ENCODE data around the gene PRDM16. TPM values are rescaled to one million over a fixed set of nuclear protein-coding genes. Genes with fewer than 3 reads are reported as not detected.

PRDM16 gene
- total RNA-seq, 4 donors from 2014 or later: 0.08 to 0.19 (median 0.12) TPM

GRCh38 chr1:3429320-3429719, 360.3 kb downstream of the PRDM16 start:
- no peak for TF ChIP-seq POLR2A (IDR thresholded peaks at IDR 0.05)
- TF ChIP-seq, protein P1, sequence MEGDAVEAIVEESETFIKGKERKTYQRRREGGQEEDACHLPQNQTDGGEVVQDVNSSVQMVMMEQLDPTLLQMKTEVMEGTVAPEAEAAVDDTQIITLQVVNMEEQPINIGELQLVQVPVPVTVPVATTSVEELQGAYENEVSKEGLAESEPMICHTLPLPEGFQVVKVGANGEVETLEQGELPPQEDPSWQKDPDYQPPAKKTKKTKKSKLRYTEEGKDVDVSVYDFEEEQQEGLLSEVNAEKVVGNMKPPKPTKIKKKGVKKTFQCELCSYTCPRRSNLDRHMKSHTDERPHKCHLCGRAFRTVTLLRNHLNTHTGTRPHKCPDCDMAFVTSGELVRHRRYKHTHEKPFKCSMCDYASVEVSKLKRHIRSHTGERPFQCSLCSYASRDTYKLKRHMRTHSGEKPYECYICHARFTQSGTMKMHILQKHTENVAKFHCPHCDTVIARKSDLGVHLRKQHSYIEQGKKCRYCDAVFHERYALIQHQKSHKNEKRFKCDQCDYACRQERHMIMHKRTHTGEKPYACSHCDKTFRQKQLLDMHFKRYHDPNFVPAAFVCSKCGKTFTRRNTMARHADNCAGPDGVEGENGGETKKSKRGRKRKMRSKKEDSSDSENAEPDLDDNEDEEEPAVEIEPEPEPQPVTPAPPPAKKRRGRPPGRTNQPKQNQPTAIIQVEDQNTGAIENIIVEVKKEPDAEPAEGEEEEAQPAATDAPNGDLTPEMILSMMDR (IDR thresholded peaks at IDR 0.05): no peak
- Histone ChIP-seq H3K4me3 (no peak overlapping the region), H3K27ac (no peak overlapping the region), H3K36me3 (no peaks in the 10 kb centered on the region), H3K4me1 (peaks cover 0 to 6% (median 0%) of the 10 kb centered on the region in 3 donors), H3K27me3 (peaks cover 0 to 94% (median 0%) of the 10 kb centered on the region in 4 donors), H3K9me3 (no peaks in the 10 kb centered on the region)
- intact Hi-C loops (cut with DNase I): loop anchor here (5.0 kb wide), 1 partner anchor 417 kb away; no protein-coding TSS in a partner anchor
- no peak for DNase-seq
- 85 to 100% methylated on average over 2 to 5 of the region's 13 CpGs for WGBS, 2 donors

- intact Hi-C loops (cut with DNase I): loop anchor here (5.0 kb wide), 1 partner anchor 417 kb away; no protein-coding TSS in a partner anchor
- TF ChIP-seq POLR2A (IDR thresholded peaks at IDR 0.05): no peak
- TF ChIP-seq, protein P1 (IDR thresholded peaks at IDR 0.05): no peak
These were observed 360.8 kb downstream of the PRDM16 start for GRCh38 chr1:3429766-3430165.

GRCh38 chr1:3430406-3430805, 361.4 kb downstream of the PRDM16 start:
- H3K4me1 ChIP-seq: no peaks in the 10 kb centered on the region
- WGBS, 2 donors: 61% methylated on average over 5 of the region's 19 CpGs; no CpG with 5 or more reads in 1 of the 2 donors
- intact Hi-C loops (cut with DNase I): no loop called here
- H3K4me3 ChIP-seq: no peak overlapping the region
- TF ChIP-seq, protein P1 (IDR thresholded peaks at IDR 0.05): no peak
- TF ChIP-seq POLR2A (IDR thresholded peaks at IDR 0.05): no peak
- no peak for DNase-seq
- no peaks in the 10 kb centered on the region for H3K9me3 ChIP-seq
- H3K36me3 ChIP-seq: no peaks in the 10 kb centered on the region
- H3K27me3 ChIP-seq: peaks cover 0 to 94% (median 0%) of the 10 kb centered on the region in 4 donors
- H3K27ac ChIP-seq: no peak overlapping the region

More at GRCh38 chr1:3429766-3430165, 360.8 kb downstream of the PRDM16 start:
- DNase-seq: no peak
- Histone ChIP-seq H3K27me3 (peaks cover 0 to 94% (median 0%) of the 10 kb centered on the region in 4 donors), H3K9me3 (no peaks in the 10 kb centered on the region), H3K36me3 (no peaks in the 10 kb centered on the region), H3K4me3 (no peak overlapping the region), H3K4me1 (peaks cover 0 to 2% (median 0%) of the 10 kb centered on the region in 3 donors), H3K27ac (no peak overlapping the region)
- WGBS, 2 donors: 60 to 72% methylated on average over 5 to 8 of the region's 16 CpGs

- intact Hi-C loops (cut with DNase I): no loop called here
- Histone ChIP-seq H3K36me3 (no peaks in the 10 kb centered on the region), H3K27me3 (peaks cover 0 to 94% (median 0%) of the 10 kb centered on the region in 4 donors), H3K9me3 (no peaks in the 10 kb centered on the region), H3K27ac (no peak overlapping the region), H3K4me1 (no peaks in the 10 kb centered on the region), H3K4me3 (no peak overlapping the region)
- DNase-seq: no peak
- no peak for TF ChIP-seq POLR2A (IDR thresholded peaks at IDR 0.05)
- WGBS, 2 donors: 59 to 73% methylated on average over 11 to 20 of the region's 22 CpGs
These were observed 361.8 kb downstream of the PRDM16 start for GRCh38 chr1:3430820-3431219.

- no peak for DNase-seq
- Histone ChIP-seq H3K27ac (no peak overlapping the region), H3K9me3 (no peaks in the 10 kb centered on the region), H3K4me3 (no peak overlapping the region), H3K27me3 (peaks cover 0 to 94% (median 0%) of the 10 kb centered on the region in 4 donors), H3K4me1 (no peaks in the 10 kb centered on the region), H3K36me3 (no peaks in the 10 kb centered on the region)
- 10% methylated on average over 2 of the region's 12 CpGs; no CpG with 5 or more reads in 1 of the 2 donors for WGBS, 2 donors
- TF ChIP-seq POLR2A (IDR thresholded peaks at IDR 0.05): no peak
- TF ChIP-seq, protein P1 (IDR thresholded peaks at IDR 0.05): peak in 1 of 6 experiments; percentile 19
- intact Hi-C loops (cut with DNase I): no loop called here
These were observed 362.3 kb downstream of the PRDM16 start for GRCh38 chr1:3431266-3431665.
